CD14-positive monocyte (primary cell): ENCODE data around the gene CDC123. TPM values are rescaled to one million over a fixed set of nuclear protein-coding genes. Genes with fewer than 3 reads are reported as not detected.
A peak's percentile ranks its signal among the peaks of the same experiment; 100 is the strongest.

Experiments
- DNase-seq, 3 donors: peaks; one replicate each; pipeline ENCODE4 v3.0.0-alpha.2; 2011 to 2022
- H2AFZ ChIP-seq: 2 replicates; pipeline ENCODE4 v1.6.0; 2012; ENCODE audit warnings: mild to moderate bottlenecking, low read depth, low read length, inconsistent platforms; ENCODE audit not compliant: insufficient read depth, poor library complexity, severe bottlenecking
- H3K27ac ChIP-seq, 2 donors: 1 replicate in 1 of 2; 2 replicates in 1 of 2; pipeline ENCODE4 v1.5.1; 2012 to 2013; ENCODE audit warnings: low read length in 2 of 2, control low read depth in 1 of 2, inconsistent platforms in 1 of 2, low read depth in 1 of 2, mild to moderate bottlenecking in 1 of 2
- H3K27me3 ChIP-seq, 2 donors: one replicate each; pipeline versions ENCODE4 v1.6.0 to v1.6.1; 2011 to 2013; ENCODE audit warnings: low read length in 2 of 2; ENCODE audit not compliant: control insufficient read depth in 2 of 2, insufficient read depth in 2 of 2
- H3K36me3 ChIP-seq, 2 donors: replicated peaks in 1 of 2; 1 replicate in 1 of 2; 2 replicates in 1 of 2; pipeline versions ENCODE4 v1.5.1 to v1.6.1; 2012 to 2013; ENCODE audit warnings: low read length in 2 of 2, control low read depth in 1 of 2, inconsistent platforms in 1 of 2, mild to moderate bottlenecking in 1 of 2; ENCODE audit not compliant: insufficient read depth in 2 of 2, control insufficient read depth in 1 of 2
- H3K4me1 ChIP-seq, 2 donors: 1 replicate in 1 of 2; 2 replicates in 1 of 2; pipeline versions ENCODE4 v1.5.1 to v1.6.1; 2012 to 2013; ENCODE audit warnings: low read length in 2 of 2, control low read depth in 1 of 2, inconsistent platforms in 1 of 2, mild to moderate bottlenecking in 1 of 2, moderate library complexity in 1 of 2; ENCODE audit not compliant: insufficient read depth in 2 of 2, control insufficient read depth in 1 of 2
- H3K4me2 ChIP-seq: replicated peaks from 2 replicates; pipeline ENCODE3; 2012; ENCODE audit warnings: low read length, moderate library complexity, mild to moderate bottlenecking; ENCODE audit not compliant: poor library complexity, severe bottlenecking; ENCODE audit errors: extremely low read depth
- H3K4me3 ChIP-seq, 3 experiments: fragments of 200-600 bp in 1 of 3; sonication (generic) in 1 of 3; replicated peaks in 1 of 3; 1 replicate in 2 of 3; 2 replicates in 1 of 3; pipeline ENCODE4 v1.5.1; 2011 to 2013; ENCODE audit warnings: low read length in 3 of 3, mild to moderate bottlenecking in 3 of 3, control low read depth in 2 of 3, low read depth in 2 of 3, inconsistent platforms in 1 of 3, moderate library complexity in 1 of 3
- H3K79me2 ChIP-seq: 2 replicates; pipeline ENCODE4 v1.6.0; 2012; ENCODE audit warnings: mild to moderate bottlenecking, control low read depth, inconsistent platforms, low read length, moderate library complexity; ENCODE audit not compliant: insufficient read depth
- H3K9ac ChIP-seq: 2 replicates; pipeline ENCODE4 v1.6.0; 2017; ENCODE audit warnings: low read length, mild to moderate bottlenecking; ENCODE audit not compliant: insufficient read depth, poor library complexity, severe bottlenecking
- H3K9me3 ChIP-seq, 2 donors: replicated peaks in 1 of 2; 1 replicate in 1 of 2; 2 replicates in 1 of 2; pipeline versions ENCODE4 v1.5.1 to v1.6.1; 2012 to 2013; ENCODE audit warnings: low read length in 2 of 2, control low read depth in 1 of 2; ENCODE audit not compliant: control insufficient read depth in 1 of 2, insufficient read depth in 1 of 2
- H4K20me1 ChIP-seq: 2 replicates; pipeline ENCODE4 v1.6.0; 2012; ENCODE audit warnings: mild to moderate bottlenecking, low read length, control low read depth, moderate library complexity; ENCODE audit not compliant: insufficient read depth
- H3K27ac Mint-ChIP-seq, 7 donors: one replicate each; pipeline ENCODE4 v1.8.0; 2020; ENCODE audit warnings: mild to moderate bottlenecking in 7 of 7, mixed read lengths in 7 of 7, moderate library complexity in 6 of 7, inconsistent platforms in 2 of 7
- H3K27me3 Mint-ChIP-seq, 3 donors: one replicate each; pipeline ENCODE4 v1.8.0; 2021 to 2022; ENCODE audit warnings: low read depth in 3 of 3, mild to moderate bottlenecking in 3 of 3, mixed read lengths in 3 of 3, moderate library complexity in 3 of 3, inconsistent platforms in 1 of 3
- H3K36me3 Mint-ChIP-seq, 2 donors: one replicate each; pipeline ENCODE4 v1.8.0; 2020; ENCODE audit warnings: mixed read lengths in 2 of 2, inconsistent platforms in 1 of 2, mild to moderate bottlenecking in 1 of 2
- H3K4me1 Mint-ChIP-seq: one replicate; pipeline ENCODE4 v1.8.0; 2020; ENCODE audit warnings: mild to moderate bottlenecking, mixed read lengths
- H3K4me3 Mint-ChIP-seq, 2 donors: one replicate each; pipeline ENCODE4 v1.8.0; 2020; ENCODE audit warnings: mild to moderate bottlenecking in 2 of 2, mixed read lengths in 2 of 2, moderate library complexity in 1 of 2
- H3K9me3 Mint-ChIP-seq, 7 donors: one replicate each; pipeline ENCODE4 v1.8.0; 2020 to 2022; ENCODE audit warnings: mixed read lengths in 7 of 7, mild to moderate bottlenecking in 6 of 7, moderate library complexity in 6 of 7, inconsistent platforms in 2 of 7
- CTCF ChIP-seq: fragments of 200-600 bp; IDR thresholded peaks from one replicate; pipeline ENCODE4 v1.8.0; 2022; ENCODE audit warnings: antibody characterized with exemption, mild to moderate bottlenecking
- WGBS: methylation state at CpG from one replicate; pipeline ENCODE4 v1.1.5; 2013; ENCODE audit warnings: missing lambda C conversion rate; ENCODE audit not compliant: insufficient coverage; 5-methylcytosine and 5-hydroxymethylcytosine counted together
- intact Hi-C, 2 donors: fragments of 100-400 bp; cut with micrococcal nuclease; formaldehyde crosslinking; loops; one replicate each; pipeline versions ENCODE4 v1.15.0 to v1.15.1; 2023
- polyA plus RNA-seq, 3 donors: library from polyadenylated mRNA; depleted of rRNA in 1 of 3; unstranded in 2 of 3; stranded (reverse) in 1 of 3; fragments of 300-500 nt in 2 of 3; fragments of >200 nt in 1 of 3; fragmentation: Illumina TruSeq in 2 of 3; gene quantifications; 1 replicate in 2 of 3; 2 replicates in 1 of 3; pipeline ENCODE4 v1.2.3, GENCODE V29; 2012 to 2021

CDC123 gene
- polyA plus RNA-seq, 3 donors = 38.2 to 78.7 (median 76.0) TPM

DNA sequence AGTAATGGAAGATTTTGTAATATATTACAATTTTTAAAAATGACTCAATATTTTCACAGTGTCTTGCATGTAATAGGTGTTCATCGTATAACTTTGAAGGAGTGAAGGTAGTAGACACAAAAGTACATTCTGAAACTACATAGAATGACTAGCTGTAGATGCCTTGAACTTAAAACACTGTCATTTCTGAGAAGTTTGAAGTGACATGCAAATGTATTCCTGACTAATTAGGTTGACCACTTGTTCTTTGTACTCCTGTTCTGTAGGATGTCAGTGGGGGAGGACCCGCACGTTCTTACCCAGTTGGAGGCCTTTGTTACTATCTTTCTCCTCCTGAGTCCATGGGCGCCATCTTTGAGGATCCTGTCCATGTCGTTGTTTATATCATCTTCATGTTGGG, 35.3 kb upstream of the CDC123 start:
- Histone ChIP-seq H3K79me2 (no peaks in the 10 kb centered on the region), H3K4me1 (peaks cover 18 to 22% of the 10 kb centered on the region in 2 donors), H4K20me1 (peaks cover 72% of the 10 kb centered on the region), H3K4me3 (no peak overlapping the region), H3K9me3 (peaks cover 0 to 7% of the 10 kb centered on the region in 2 donors), H3K9ac (no peak overlapping the region), H3K36me3 (peaks cover 0 to 19% of the 10 kb centered on the region in 2 donors), H2AFZ (no peak overlapping the region), H3K27me3 (peaks cover 61 to 81% of the 10 kb centered on the region in 2 donors), H3K4me2 (no peak overlapping the region), H3K27ac (no peak overlapping the region)
- H3K36me3 Mint-ChIP-seq = peaks cover 49% of the 10 kb centered on the region in 2 donors
- WGBS = no CpG with 5 or more reads among the region's 5 CpGs
- H3K9me3 Mint-ChIP-seq = peaks cover 2 to 11% (median 8%) of the 10 kb centered on the region in 7 donors
- TF ChIP-seq CTCF = no peak
- H3K4me3 Mint-ChIP-seq = peak overlapping the region in 1 of 2 donors; percentile 73
- peaks cover 16% of the 10 kb centered on the region for H3K4me1 Mint-ChIP-seq
- H3K27me3 Mint-ChIP-seq = peaks cover 74 to 80% (median 80%) of the 10 kb centered on the region in 3 donors
- intact Hi-C loops = no loop called here
- DNase-seq = no peak
- no peak overlapping the region for H3K27ac Mint-ChIP-seq

GRCh38 chr10:12162927-12163326, 33.1 kb upstream of the CDC123 start:
- Mint-ChIP-seq H3K27me3 (peaks cover 54 to 64% (median 63%) of the 10 kb centered on the region in 3 donors), H3K4me1 (peaks cover 7% of the 10 kb centered on the region), H3K36me3 (peaks cover 59 to 63% of the 10 kb centered on the region in 2 donors), H3K9me3 (peaks cover 0 to 8% (median 5%) of the 10 kb centered on the region in 7 donors), H3K27ac (no peak overlapping the region), H3K4me3 (peak overlapping the region in 1 of 2 donors; percentile 80)
- no peak for TF ChIP-seq CTCF
- Histone ChIP-seq H3K79me2 (no peaks in the 10 kb centered on the region), H3K4me3 (no peak overlapping the region), H3K4me2 (no peak overlapping the region), H4K20me1 (peaks cover 61% of the 10 kb centered on the region), H3K36me3 (peaks cover 5 to 42% of the 10 kb centered on the region in 2 donors), H3K9me3 (no peaks in the 10 kb centered on the region), H3K27me3 (peaks cover 47 to 73% of the 10 kb centered on the region in 2 donors), H3K9ac (no peak overlapping the region), H3K4me1 (peaks cover 9% of the 10 kb centered on the region in 2 donors), H3K27ac (no peak overlapping the region), H2AFZ (no peak overlapping the region)
- WGBS = 70% methylated on average over 2 of the region's 6 CpGs
- no peak for DNase-seq
- intact Hi-C loops = no loop called here
